ENCODE results near the gene COMMD10. TPM values are rescaled to one million over a fixed set of nuclear protein-coding genes. Genes with fewer than 3 reads are reported as not detected.

The COMMD10 gene
- total and polyA plus RNA-seq, 2 of the 4 experiments (the other 2 are of a cell fraction): 12.8 to 20.4 TPM

DNA sequence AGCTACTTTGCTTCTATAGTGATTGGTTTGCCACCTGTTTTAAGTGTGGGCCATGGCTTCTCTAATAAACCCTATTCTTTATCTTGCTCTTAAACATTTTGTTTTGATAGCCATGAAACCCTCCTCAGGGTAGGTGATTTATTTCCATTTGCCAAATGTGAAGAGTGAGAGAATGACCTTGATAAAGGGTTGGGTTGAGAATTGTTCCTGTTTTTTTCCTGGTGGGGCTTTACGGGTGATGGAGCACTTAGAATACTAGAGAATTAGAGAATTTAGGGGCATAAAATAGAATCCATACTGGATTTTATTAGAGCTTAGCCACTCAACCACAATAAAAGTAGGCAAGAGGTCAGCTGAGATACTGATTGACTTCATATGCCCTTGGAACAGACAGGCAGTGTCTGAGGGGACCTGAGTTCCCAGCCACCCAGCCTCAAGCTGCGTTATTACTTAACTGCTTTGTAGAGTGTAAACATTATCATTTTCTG is 68.9 kb downstream of the COMMD10 start:
- no TSS peak for BruUV-seq (replicated peaks)
- ChIA-PET CTCF (interaction anchor here (1.1 kb wide), 1 partner anchor 17 kb away, joined by 3 read pairs; no protein-coding TSS in a partner anchor), POLR2A (ENCODE audit: unreplicated experiment) (no interaction called here)
- H3K56ac ChIP-seq (ENCODE audit: extremely low read depth, insufficient read depth, low read length): no peak overlapping the region
- ATAC-seq (ENCODE audit: low read depth) (no peak), DNase-seq (no peak)
- no peaks in the 10 kb centered on the region for H3K36me3 ChIP-seq (ENCODE audit: control insufficient read depth, insufficient read depth, low read length)
- WGBS, 2 experiments (ENCODE audit: extremely low coverage in 2 of 2, insufficient read length in 1 of 2): no CpG with 5 or more reads among the region's 2 CpGs
- no peak overlapping the region for H2AK5ac ChIP-seq (ENCODE audit: low read depth, low read length)
- no peaks in the 10 kb centered on the region for H3K27me3 ChIP-seq (ENCODE audit: control insufficient read depth, insufficient read depth, low read length)
- no peak overlapping the region for H2BK20ac ChIP-seq (ENCODE audit: low read depth, low read length)
- no peak overlapping the region for H3K4me3 ChIP-seq (ENCODE audit: insufficient read depth, low read depth, low read length)
- no peak overlapping the region for H2BK15ac ChIP-seq (ENCODE audit: low read depth, low read length)
- no peak overlapping the region for H3K9ac ChIP-seq (ENCODE audit: low read depth, low read length)
- no peaks in the 10 kb centered on the region for H3K9me3 ChIP-seq (ENCODE audit: control insufficient read depth, insufficient read depth, low read length)
- H4K91ac ChIP-seq (ENCODE audit: insufficient read depth, low read depth, low read length): no peak overlapping the region
- no peak overlapping the region for H3K4me2 ChIP-seq (ENCODE audit: low read depth, low read length)
- in situ Hi-C loops (cut with MboI; ENCODE audit: low sequenced_read_pairs): no loop called here
- H4K8ac ChIP-seq (ENCODE audit: low read depth in 2 of 2, low read length in 2 of 2): no peak overlapping the region
- no peak overlapping the region for H2AK9ac ChIP-seq (replicated peaks; ENCODE audit: low read depth, low read length, poor library complexity)
- H2BK120ac ChIP-seq (ENCODE audit: low read depth, low read length): no peak overlapping the region
- TF ChIP-seq CTCF (conservative IDR thresholded peaks at IDR 0.05; ENCODE audit: low read depth, low read length) (no peak), SMC3 (IDR thresholded peaks at IDR 0.05; ENCODE audit: low read depth, low read length) (no peak), RFX5 (IDR thresholded peaks at IDR 0.05; ENCODE audit: low read depth, low read length) (no peak), MXI1 (IDR thresholded peaks at IDR 0.05; ENCODE audit: borderline replicate concordance, low read depth, low read length) (no peak), CHD1 (IDR thresholded peaks at IDR 0.05; ENCODE audit: low read depth, low read length) (no peak), NFE2L2 (IDR thresholded peaks at IDR 0.05; ENCODE audit: low read depth, low read length) (no peak), MAFK (IDR thresholded peaks at IDR 0.05; ENCODE audit: low read depth, low read length) (no peak)
- TF ChIP-seq, protein P1, sequence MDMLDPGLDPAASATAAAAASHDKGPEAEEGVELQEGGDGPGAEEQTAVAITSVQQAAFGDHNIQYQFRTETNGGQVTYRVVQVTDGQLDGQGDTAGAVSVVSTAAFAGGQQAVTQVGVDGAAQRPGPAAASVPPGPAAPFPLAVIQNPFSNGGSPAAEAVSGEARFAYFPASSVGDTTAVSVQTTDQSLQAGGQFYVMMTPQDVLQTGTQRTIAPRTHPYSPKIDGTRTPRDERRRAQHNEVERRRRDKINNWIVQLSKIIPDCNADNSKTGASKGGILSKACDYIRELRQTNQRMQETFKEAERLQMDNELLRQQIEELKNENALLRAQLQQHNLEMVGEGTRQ (IDR thresholded peaks at IDR 0.05; ENCODE audit: low read depth, low read length): no peak
- TF ChIP-seq, protein P2, sequence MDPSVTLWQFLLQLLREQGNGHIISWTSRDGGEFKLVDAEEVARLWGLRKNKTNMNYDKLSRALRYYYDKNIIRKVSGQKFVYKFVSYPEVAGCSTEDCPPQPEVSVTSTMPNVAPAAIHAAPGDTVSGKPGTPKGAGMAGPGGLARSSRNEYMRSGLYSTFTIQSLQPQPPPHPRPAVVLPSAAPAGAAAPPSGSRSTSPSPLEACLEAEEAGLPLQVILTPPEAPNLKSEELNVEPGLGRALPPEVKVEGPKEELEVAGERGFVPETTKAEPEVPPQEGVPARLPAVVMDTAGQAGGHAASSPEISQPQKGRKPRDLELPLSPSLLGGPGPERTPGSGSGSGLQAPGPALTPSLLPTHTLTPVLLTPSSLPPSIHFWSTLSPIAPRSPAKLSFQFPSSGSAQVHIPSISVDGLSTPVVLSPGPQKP (IDR thresholded peaks at IDR 0.05; ENCODE audit: borderline replicate concordance, low read depth, low read length): no peak
- H3K4me1 ChIP-seq (ENCODE audit: control insufficient read depth, insufficient read depth, low read length): no peaks in the 10 kb centered on the region
- no peak overlapping the region for H3K18ac ChIP-seq (ENCODE audit: low read depth, low read length)
- no peak overlapping the region for H3K4ac ChIP-seq (ENCODE audit: low read depth, low read length)
- H2BK5ac ChIP-seq (ENCODE audit: low read depth, low read length, poor library complexity, severe bottlenecking): no peak overlapping the region
- intact Hi-C loops (cut with micrococcal nuclease): no loop called here
- dilution Hi-C loops (cut with HindIII; ENCODE audit: low sequenced_read_pairs, unreplicated experiment): no loop called here
- H2AFZ ChIP-seq (replicated peaks; ENCODE audit: low read length, poor library complexity): no peak overlapping the region
- H4K5ac ChIP-seq (ENCODE audit: low read depth, low read length): no peak overlapping the region
- no peaks in the 10 kb centered on the region for H4K20me1 ChIP-seq (ENCODE audit: insufficient read depth, low read length)
- H3K79me1 ChIP-seq (ENCODE audit: low read depth in 1 of 2, low read length in 2 of 2): peaks cover 0 to 3% of the 10 kb centered on the region in 2 experiments; a peak in 1 of 4 replicates
- no peak overlapping the region for H3K14ac ChIP-seq (replicated peaks; ENCODE audit: low read depth, low read length)
- H3K9me1 ChIP-seq (ENCODE audit: insufficient read depth, low read length): no peaks in the 10 kb centered on the region
- H3K27ac ChIP-seq (ENCODE audit: insufficient read depth, low read length): no peak overlapping the region
- no peak overlapping the region for H3K23ac ChIP-seq (ENCODE audit: low read depth, low read length)

Measured in IMR-90 (cell line).